HG03045 (cell line): Measurements from ENCODE around the gene ASPA.

Experiments used
- ATAC-seq: cut with Tn5 transposase; IDR thresholded peaks from one replicate; pipeline ENCODE4 v1.9.1; 2021; ENCODE audit warnings: mild to moderate bottlenecking, moderate library complexity; ENCODE audit not compliant: unreplicated experiment

The ASPA gene

GRCh38 chr17:3532859-3533142, 57.0 kb downstream of the ASPA start:
- ATAC-seq, result no peak

- ATAC-seq, result no peak
Observed at GRCh38 chr17:3533752-3534151, 58.0 kb downstream of the ASPA start.

- no peak for ATAC-seq
Observed at GRCh38 chr17:3534881-3535252, 59.1 kb downstream of the ASPA start.

GRCh38 chr17:3535253-3535995, 59.6 kb downstream of the ASPA start:
- ATAC-seq, result no peak

- no peak for ATAC-seq
Observed at GRCh38 chr17:3536716-3537115, 60.9 kb downstream of the ASPA start.

GRCh38 chr17:3539881-3540540, 64.2 kb downstream of the ASPA start:
- ATAC-seq, result no peak

GRCh38 chr17:3542410-3543088, 66.8 kb downstream of the ASPA start:
- no peak for ATAC-seq

- ATAC-seq, result no peak
Observed at GRCh38 chr17:3543453-3543852, 67.7 kb downstream of the ASPA start.

- no peak for ATAC-seq
Observed at GRCh38 chr17:3544365-3544764, 68.6 kb downstream of the ASPA start.

- no peak for ATAC-seq
Observed at GRCh38 chr17:3545151-3545550, 69.4 kb downstream of the ASPA start.

- no peak for ATAC-seq
Observed at GRCh38 chr17:3546521-3546920, 70.7 kb downstream of the ASPA start.

- ATAC-seq, result no peak
Observed at GRCh38 chr17:3546997-3547396, 71.2 kb downstream of the ASPA start.

GRCh38 chr17:3547628-3548027, 71.8 kb downstream of the ASPA start:
- no peak for ATAC-seq

- no peak for ATAC-seq
Observed at GRCh38 chr17:3549610-3550162, 73.9 kb downstream of the ASPA start.

GRCh38 chr17:3551189-3551588, 75.4 kb downstream of the ASPA start:
- ATAC-seq, result no peak

GRCh38 chr17:3552916-3553315, 77.1 kb downstream of the ASPA start:
- ATAC-seq, result no peak
